DMS 273 (cell line): ENCODE results near the gene VPS39.

Experiments used
- DNase-seq: peaks from one replicate; lab custom pipeline; 2025; ENCODE audit not compliant: unreplicated experiment; lab: John Stamatoyannopoulos, UW

The VPS39 gene

GRCh38 chr15:42146551-42147430 lies 61.3 kb downstream of the VPS39 start:
- no peak for DNase-seq

- no peak for DNase-seq
Observed at GRCh38 chr15:42145546-42146455, 62.3 kb downstream of the VPS39 start.

GRCh38 chr15:42144841-42145375 lies 63.2 kb downstream of the VPS39 start:
- DNase-seq = no peak

- no peak for DNase-seq
Observed at GRCh38 chr15:42143866-42144625, 64.1 kb downstream of the VPS39 start.

- no peak for DNase-seq
Observed at GRCh38 chr15:42143356-42143755, 64.7 kb downstream of the VPS39 start.

- DNase-seq = no peak
Observed at GRCh38 chr15:42141795-42142667, 66.1 kb downstream of the VPS39 start.

GRCh38 chr15:42141246-42141645 lies 66.9 kb downstream of the VPS39 start:
- DNase-seq = no peak

- DNase-seq = no peak
Observed at GRCh38 chr15:42140383-42141070, 67.6 kb downstream of the VPS39 start.

GRCh38 chr15:42139596-42139995 lies 68.5 kb downstream of the VPS39 start:
- DNase-seq = no peak

GRCh38 chr15:42138968-42139386 lies 69.1 kb downstream of the VPS39 start:
- no peak for DNase-seq

GRCh38 chr15:42138411-42138810 lies 69.7 kb downstream of the VPS39 start:
- DNase-seq = no peak

GRCh38 chr15:42137461-42138261 lies 70.4 kb downstream of the VPS39 start:
- DNase-seq = peak; percentile 78

GRCh38 chr15:42136513-42136912 lies 71.6 kb downstream of the VPS39 start:
- DNase-seq = no peak

- no peak for DNase-seq
Observed at GRCh38 chr15:42135351-42135750, 72.8 kb downstream of the VPS39 start.

- DNase-seq = no peak
Observed at GRCh38 chr15:42134617-42135245, 73.4 kb downstream of the VPS39 start.

GRCh38 chr15:42133886-42134502 lies 74.1 kb downstream of the VPS39 start:
- DNase-seq = peak; percentile 69

- DNase-seq = no peak
Observed at GRCh38 chr15:42133356-42133755, 74.7 kb downstream of the VPS39 start.
